Dendritic cell treated with granulocyte-macrophage colony-stimulating factor and Interleukin-4, amounts not matched to agents 40 ng/mL and 50 ng/mL, for 4 days (primary cell): ENCODE results near the gene PTER.
A peak's percentile ranks its signal among the peaks of the same experiment; 100 is the strongest.

Experiments
- H3K27ac Mint-ChIP-seq: one replicate; pipeline ENCODE4 v1.8.0; 2022; ENCODE audit warnings: mild to moderate bottlenecking, mixed read lengths
- H3K27me3 Mint-ChIP-seq: one replicate; pipeline ENCODE4 v1.8.0; 2022; ENCODE audit warnings: mild to moderate bottlenecking, mixed read lengths
- H3K36me3 Mint-ChIP-seq: one replicate; pipeline ENCODE4 v1.8.0; 2022; ENCODE audit warnings: low read depth, mixed read lengths
- H3K4me1 Mint-ChIP-seq: one replicate; pipeline ENCODE4 v1.8.0; 2022; ENCODE audit warnings: low read depth, mixed read lengths
- H3K4me3 Mint-ChIP-seq: one replicate; pipeline ENCODE4 v1.8.0; 2022; ENCODE audit warnings: mild to moderate bottlenecking, moderate library complexity, mixed read lengths
- H3K9me3 Mint-ChIP-seq: one replicate; pipeline ENCODE4 v1.8.0; 2022; ENCODE audit warnings: mixed read lengths
- intact Hi-C: fragments of 100-400 bp; cut with micrococcal nuclease; formaldehyde crosslinking; loops from one replicate; pipeline ENCODE4 v1.15.0; 2022

The PTER gene, protein sequence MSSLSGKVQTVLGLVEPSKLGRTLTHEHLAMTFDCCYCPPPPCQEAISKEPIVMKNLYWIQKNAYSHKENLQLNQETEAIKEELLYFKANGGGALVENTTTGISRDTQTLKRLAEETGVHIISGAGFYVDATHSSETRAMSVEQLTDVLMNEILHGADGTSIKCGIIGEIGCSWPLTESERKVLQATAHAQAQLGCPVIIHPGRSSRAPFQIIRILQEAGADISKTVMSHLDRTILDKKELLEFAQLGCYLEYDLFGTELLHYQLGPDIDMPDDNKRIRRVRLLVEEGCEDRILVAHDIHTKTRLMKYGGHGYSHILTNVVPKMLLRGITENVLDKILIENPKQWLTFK

DNA sequence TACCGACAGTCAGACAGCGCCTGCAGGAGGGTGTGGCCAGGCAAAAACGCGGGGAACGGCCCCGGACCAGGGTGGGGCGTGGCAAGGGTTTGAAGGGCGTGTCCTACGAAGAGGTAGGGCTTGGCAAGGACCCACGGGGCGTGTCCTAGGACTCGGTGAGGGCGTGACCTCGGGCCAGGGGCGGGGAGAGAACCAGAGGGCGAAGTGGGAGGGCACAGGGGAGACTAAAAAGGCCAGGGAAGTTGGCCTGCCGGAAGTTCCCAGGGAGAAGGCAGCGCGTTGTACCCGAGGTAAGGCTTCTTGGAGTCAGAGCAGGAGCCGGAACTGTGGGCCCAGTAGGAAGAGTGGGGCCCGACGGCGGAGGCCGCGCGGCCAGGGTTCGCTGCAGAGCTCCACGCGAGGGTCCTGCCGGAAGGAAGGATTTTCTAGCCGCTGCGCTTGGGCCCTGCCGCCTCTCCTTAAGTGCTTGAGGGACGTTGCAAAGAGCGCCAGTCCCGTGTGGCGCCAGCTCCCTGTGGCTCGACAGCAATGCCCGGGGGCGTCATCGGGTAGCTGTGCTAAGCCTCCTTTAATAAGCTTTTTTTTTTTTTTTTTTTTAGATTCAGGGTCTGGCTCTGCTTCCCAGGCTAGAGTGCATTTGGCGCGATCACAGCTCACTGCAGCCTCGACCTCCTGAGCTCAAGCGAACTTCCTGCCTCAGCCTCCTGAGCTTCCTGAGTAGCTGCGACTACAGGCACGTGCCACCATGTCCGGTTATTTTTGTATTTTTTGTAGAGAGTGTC, at the start of gene PTER:
PTER (plus strand) TSS at position 253 of the 782 bp plus-strand sequence. CDS start 47,375 bp downstream, outside the sequence.
- peaks cover 37% of the 10 kb centered on the region for H3K4me1 Mint-ChIP-seq
- peaks cover 9% of the 10 kb centered on the region for H3K27me3 Mint-ChIP-seq
- no peaks in the 10 kb centered on the region for H3K9me3 Mint-ChIP-seq
- peak within 1 kb of the TSS; percentile 94 for H3K27ac Mint-ChIP-seq
- intact Hi-C loops: loop anchor here (1.0 to 5.0 kb wide), 2 partner anchors 380 to 580 kb away; partner anchors contain the start of gene RSU1
- H3K4me3 Mint-ChIP-seq: peak within 1 kb of the TSS; percentile 85
- peaks cover 22% of the 10 kb centered on the region for H3K36me3 Mint-ChIP-seq

DNA sequence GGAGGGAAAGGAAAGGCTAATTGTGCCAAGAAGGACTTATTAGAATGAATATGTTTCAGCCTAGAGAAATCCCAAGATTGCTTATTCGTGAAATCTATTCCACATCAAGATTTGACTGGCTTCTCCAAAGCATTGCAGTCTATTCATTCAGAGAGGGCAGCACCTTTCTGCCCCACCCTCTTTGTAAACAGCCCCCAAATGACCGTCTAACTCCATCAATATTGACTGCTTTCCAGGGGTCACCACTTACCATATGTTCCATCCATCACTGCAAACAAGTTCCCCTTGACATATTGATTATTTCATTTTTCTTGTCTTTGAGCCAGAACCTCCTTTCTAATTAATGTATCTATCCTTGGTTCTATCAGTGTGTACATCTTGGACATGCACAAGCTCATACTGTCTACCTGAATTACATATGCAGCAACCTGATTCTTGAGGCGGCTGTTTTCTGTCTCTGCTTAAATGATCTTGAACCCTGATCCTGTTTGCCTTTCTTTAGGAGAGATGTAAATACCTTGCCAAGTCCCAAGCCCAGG, 44.2 kb upstream of the PTER start:
- Mint-ChIP-seq H3K27me3 (no peaks in the 10 kb centered on the region), H3K4me1 (no peaks in the 10 kb centered on the region), H3K36me3 (no peaks in the 10 kb centered on the region), H3K9me3 (no peaks in the 10 kb centered on the region), H3K4me3 (no peak overlapping the region), H3K27ac (no peak overlapping the region)
- intact Hi-C loops: no loop called here

DNA sequence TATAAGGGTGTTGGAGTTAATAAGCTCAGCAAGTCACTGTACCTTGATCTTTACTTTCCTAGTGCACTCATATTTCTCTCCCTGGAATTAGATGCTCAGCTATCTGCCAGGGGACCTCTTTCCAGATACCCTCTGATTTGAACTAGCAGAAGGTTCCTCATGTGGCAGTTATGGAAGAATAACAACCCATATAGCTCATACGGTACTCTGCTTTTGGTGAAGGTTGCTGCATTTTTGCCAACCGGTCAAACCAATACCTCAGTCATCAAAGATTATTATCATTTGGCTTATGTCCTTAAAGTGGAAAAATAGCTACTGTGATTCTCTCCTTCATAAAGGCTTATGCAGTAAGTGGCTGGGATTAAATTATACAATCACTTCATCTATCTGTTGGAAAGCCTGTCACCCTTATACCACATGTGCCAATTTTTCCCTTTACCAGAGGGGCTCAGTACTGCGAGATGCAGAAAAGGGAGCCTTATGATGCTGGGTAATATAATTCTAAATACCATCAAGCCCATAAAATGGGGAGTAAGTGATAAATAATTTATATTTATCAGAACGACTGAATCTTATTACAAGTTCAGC, 43.4 kb upstream of the PTER start:
- no peaks in the 10 kb centered on the region for H3K27me3 Mint-ChIP-seq
- no peak overlapping the region for H3K27ac Mint-ChIP-seq
- H3K4me1 Mint-ChIP-seq: no peaks in the 10 kb centered on the region
- no peaks in the 10 kb centered on the region for H3K9me3 Mint-ChIP-seq
- intact Hi-C loops: no loop called here
- no peaks in the 10 kb centered on the region for H3K36me3 Mint-ChIP-seq
- H3K4me3 Mint-ChIP-seq: no peak overlapping the region

DNA sequence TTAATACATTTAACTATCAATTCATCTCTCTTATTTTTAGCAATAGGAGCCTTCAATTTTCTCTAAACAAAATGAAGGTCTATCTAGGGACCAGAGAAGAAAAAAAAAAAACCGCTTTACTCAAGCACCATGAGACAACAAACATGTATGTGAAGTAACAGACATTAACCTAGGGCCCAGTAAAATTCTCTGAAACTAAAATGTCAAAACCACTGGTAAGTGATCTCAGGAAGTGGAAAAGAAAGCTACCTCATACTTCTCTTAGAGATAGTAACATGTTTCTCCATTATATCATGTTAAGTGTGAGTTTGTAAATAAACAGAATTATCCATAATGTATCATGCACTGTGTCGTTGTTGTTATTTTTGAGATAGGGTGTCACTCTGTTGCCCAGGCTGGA, 35.4 kb upstream of the PTER start:
- H3K27ac Mint-ChIP-seq: no peak overlapping the region
- no peaks in the 10 kb centered on the region for H3K4me1 Mint-ChIP-seq
- H3K9me3 Mint-ChIP-seq: no peaks in the 10 kb centered on the region
- H3K4me3 Mint-ChIP-seq: no peak overlapping the region
- intact Hi-C loops: no loop called here
- no peaks in the 10 kb centered on the region for H3K27me3 Mint-ChIP-seq
- no peaks in the 10 kb centered on the region for H3K36me3 Mint-ChIP-seq

DNA sequence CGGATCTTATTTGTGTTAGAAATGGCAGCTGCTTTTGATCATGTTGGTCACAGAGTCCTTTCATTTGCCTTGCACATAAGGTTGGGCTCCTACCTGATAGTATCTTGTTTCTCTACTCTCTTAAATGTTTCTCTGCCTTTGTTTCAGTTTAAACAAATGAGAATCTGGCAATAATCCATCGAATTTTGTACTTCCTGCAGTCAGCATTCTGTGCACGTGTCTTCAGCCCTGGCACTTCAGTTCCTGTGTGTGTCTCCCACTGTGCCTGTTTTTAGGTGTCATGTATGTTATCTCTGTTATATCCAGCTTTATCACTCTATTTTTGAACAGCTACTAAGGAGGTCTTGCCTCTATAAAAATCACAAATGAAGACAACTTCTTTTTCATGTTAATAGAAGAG, 28.4 kb upstream of the PTER start:
- Mint-ChIP-seq H3K36me3 (no peaks in the 10 kb centered on the region), H3K27me3 (peaks cover 1% of the 10 kb centered on the region)

DNA sequence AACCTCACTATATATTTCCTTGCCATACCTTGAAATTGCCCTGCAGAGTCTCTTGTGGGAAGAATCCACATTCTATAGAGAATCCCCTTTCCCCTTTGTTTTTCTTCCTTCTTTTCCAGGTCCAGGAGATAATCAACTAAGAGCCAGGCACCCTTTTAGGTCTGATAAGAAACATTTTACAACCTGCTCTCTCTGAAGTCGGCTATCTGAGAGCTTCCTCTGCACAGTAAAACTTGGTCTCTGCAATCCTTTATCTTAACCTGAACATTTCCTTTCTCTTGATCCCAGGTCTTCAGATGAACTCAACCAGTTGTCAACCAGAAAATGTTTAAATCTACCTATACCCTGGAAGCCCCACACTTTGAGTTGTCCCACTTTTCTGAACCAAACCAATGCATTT, 19.5 kb upstream of the PTER start:
- no peak overlapping the region for H3K4me3 Mint-ChIP-seq
- H3K36me3 Mint-ChIP-seq: no peaks in the 10 kb centered on the region
- intact Hi-C loops: no loop called here
- H3K27me3 Mint-ChIP-seq: peaks cover 4% of the 10 kb centered on the region
- H3K9me3 Mint-ChIP-seq: no peaks in the 10 kb centered on the region
- no peaks in the 10 kb centered on the region for H3K4me1 Mint-ChIP-seq
- no peak overlapping the region for H3K27ac Mint-ChIP-seq

More for the DNA sequence above, 28.4 kb upstream of the PTER start:
- Mint-ChIP-seq H3K9me3 (no peaks in the 10 kb centered on the region), H3K4me1 (no peaks in the 10 kb centered on the region), H3K27ac (no peak overlapping the region), H3K4me3 (no peak overlapping the region)
- intact Hi-C loops: no loop called here

DNA sequence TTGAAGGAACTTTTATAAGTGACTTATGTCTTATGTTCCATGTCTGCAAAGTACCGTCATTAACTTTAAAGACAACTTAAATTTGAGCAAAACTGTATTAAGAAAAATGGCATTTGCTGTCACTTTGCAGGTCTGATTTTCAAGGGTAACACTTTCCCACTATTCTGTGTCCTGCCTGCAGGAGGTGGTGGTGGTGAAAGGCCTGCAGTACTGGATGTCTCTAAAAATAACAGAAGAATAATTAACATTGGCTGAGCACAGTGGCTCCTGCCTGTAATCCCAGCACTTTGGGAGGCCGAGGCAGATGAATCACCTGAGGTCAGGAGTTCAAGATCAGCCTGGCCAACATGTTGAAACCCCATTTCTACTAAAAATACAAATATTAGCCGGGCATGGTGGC, 13.2 kb upstream of the PTER start:
- Mint-ChIP-seq H3K9me3 (no peaks in the 10 kb centered on the region), H3K4me3 (no peak overlapping the region), H3K27me3 (peaks cover 3% of the 10 kb centered on the region), H3K36me3 (no peaks in the 10 kb centered on the region), H3K27ac (no peak overlapping the region), H3K4me1 (no peaks in the 10 kb centered on the region)
- intact Hi-C loops: no loop called here

DNA sequence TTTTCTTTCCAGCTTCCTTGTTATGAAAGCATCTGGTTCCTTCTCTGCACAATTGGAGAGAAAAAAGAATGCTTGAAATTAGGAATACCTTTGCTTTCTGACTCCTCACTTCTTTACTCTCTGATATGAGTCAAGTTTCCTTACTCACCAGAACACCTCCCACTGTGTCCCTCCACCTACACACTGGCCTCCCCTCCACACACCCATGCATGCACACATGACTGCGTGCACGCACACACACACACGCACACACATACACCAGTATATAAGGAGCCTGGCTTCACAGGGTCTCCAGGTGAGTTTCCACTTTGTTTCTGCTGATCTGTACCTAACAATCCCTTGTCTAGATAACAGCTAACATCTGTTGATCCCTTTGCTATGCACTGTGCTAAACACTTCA, 11.4 kb upstream of the PTER start:
- Mint-ChIP-seq H3K36me3 (no peaks in the 10 kb centered on the region), H3K27me3 (peaks cover 3% of the 10 kb centered on the region), H3K4me3 (no peak overlapping the region), H3K4me1 (no peaks in the 10 kb centered on the region), H3K27ac (no peak overlapping the region), H3K9me3 (no peaks in the 10 kb centered on the region)
- intact Hi-C loops: no loop called here

DNA sequence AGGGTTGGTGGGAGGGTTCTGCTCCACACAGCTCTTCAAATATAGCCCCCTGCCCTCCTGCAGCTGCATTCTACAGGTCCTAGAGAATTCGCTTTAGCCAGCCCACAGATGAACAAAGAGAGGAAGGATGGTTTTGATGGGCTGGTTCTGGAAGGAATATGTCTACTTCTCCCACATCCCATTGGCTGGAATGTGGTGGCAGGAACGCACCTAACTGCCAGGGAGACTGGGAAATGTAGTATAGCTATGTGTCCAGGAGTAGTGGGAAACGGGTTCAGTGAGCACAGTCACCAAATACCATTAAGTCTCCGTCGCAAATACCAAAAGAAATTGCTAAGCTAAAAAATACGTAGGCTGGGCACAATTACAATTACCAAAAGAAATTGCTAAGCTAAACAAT, 7.3 kb upstream of the PTER start:
- intact Hi-C loops: no loop called here
- Mint-ChIP-seq H3K27ac (no peak overlapping the region), H3K4me1 (no peaks in the 10 kb centered on the region), H3K9me3 (no peaks in the 10 kb centered on the region), H3K36me3 (no peaks in the 10 kb centered on the region), H3K27me3 (peaks cover 9% of the 10 kb centered on the region), H3K4me3 (no peak overlapping the region)

DNA sequence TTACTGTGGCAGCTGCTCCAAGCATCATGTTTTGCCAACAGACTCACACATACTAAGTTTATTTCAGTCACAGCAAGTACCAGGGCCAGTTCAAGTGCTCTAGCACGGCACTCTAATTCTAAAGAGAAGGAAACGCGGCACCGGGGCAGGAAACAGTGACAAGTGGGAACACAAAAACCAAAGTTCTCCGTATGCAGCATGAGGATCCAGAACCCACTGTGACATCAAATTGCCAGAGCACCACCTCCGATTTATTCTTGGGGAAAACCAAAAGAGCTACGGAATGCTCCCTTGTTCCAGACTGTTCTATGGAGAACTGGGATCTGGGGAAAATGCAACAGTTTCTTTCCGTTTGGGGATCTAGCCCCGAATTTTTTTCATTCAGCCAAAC, 448 bp upstream of the PTER start:
- Mint-ChIP-seq H3K27me3 (peaks cover 10% of the 10 kb centered on the region), H3K4me1 (peaks cover 37% of the 10 kb centered on the region), H3K27ac (peak overlapping the region; percentile 94), H3K9me3 (no peaks in the 10 kb centered on the region), H3K4me3 (peak overlapping the region; percentile 85), H3K36me3 (peaks cover 22% of the 10 kb centered on the region)
- intact Hi-C loops: loop anchor here (1.0 to 5.0 kb wide), 2 partner anchors 381 to 579 kb away; partner anchors contain the start of gene RSU1

DNA sequence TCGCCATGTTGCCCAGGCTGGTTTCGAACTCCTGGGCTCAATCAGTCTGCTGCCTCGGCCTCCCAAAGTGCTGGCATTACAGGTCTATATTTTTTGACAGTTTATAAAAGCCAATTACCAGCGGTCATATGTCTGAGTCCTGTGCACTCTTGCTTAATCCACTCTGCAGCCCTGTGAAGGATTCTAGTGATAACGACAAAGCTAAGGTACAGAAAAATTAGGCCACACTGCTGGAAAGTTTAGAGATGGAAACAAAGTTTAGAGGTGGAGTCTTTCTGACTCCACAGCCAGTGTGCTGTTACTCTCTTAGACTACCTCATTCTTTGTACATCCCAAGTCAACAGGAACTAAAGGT, 707 bp downstream of the PTER start:
- H3K9me3 Mint-ChIP-seq: no peaks in the 10 kb centered on the region
- intact Hi-C loops: loop anchor here (5.0 kb wide), 1 partner anchor 580 kb away; no protein-coding TSS in a partner anchor
- H3K27me3 Mint-ChIP-seq: peaks cover 9% of the 10 kb centered on the region
- H3K4me1 Mint-ChIP-seq: peaks cover 37% of the 10 kb centered on the region
- peak overlapping the region; percentile 94 for H3K27ac Mint-ChIP-seq
- H3K36me3 Mint-ChIP-seq: peaks cover 24% of the 10 kb centered on the region
- H3K4me3 Mint-ChIP-seq: peak overlapping the region; percentile 85

DNA sequence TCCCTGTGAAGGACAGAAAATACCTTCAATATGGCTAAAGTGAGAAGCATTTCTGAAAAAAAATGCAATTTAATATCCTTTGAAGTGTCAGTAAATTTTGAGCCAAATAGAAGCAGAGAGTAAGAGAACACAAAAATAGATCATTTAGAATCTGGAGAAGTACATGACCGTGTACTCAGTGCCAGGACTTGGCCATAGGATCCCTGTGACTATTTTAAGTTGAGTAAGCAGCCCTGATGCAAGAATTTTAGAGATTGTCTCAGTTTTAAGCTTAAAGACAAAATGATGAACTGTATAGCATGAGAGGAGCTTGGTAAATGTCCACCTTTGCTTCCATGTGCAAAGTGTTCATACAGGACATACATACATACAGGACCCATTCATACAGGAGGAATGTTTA, 2.5 kb downstream of the PTER start:
- H3K36me3 Mint-ChIP-seq: peaks cover 31% of the 10 kb centered on the region
- no peak overlapping the region for H3K27ac Mint-ChIP-seq
- H3K4me3 Mint-ChIP-seq: no peak overlapping the region
- peaks cover 2% of the 10 kb centered on the region for H3K27me3 Mint-ChIP-seq
- intact Hi-C loops: loop anchor here (5.0 kb wide), 1 partner anchor 582 kb away; no protein-coding TSS in a partner anchor
- H3K4me1 Mint-ChIP-seq: peaks cover 37% of the 10 kb centered on the region
- H3K9me3 Mint-ChIP-seq: no peaks in the 10 kb centered on the region

DNA sequence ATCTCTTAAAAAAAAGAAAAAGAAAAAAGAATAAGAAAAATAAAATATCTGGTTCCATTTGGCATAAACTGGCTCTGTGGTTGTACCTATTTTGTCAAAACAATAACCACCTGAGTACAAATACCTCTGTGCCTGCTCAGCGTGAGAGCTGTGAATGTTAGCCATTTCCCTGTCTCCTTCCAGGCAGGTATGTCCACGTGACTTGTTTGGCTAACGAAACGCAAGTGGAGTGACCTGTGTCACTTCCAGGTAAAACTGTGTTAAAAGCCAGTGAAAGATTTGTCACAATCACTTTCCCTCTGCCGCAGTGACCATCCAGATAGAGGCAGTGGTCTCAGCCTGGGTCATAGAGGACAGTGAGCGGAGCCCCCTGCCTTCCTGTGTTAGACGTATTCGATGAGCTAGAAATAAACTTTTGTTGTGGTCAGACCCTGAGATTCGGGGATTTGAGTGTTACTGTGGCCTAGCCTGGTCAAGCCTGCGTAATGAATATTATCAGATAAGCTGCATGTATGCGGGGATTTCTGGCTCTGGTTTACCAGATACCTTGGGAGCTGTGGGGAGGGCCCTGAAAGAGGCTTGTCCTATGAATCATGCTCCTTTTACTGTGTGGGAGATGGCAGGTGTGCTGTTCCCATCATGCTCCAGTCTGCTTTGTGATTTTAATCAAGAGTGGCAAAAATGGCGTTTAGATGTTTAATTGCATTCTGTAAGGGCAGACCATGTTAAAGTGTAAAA, 3.8 kb downstream of the PTER start:
- intact Hi-C loops: no loop called here
- H3K4me1 Mint-ChIP-seq: peaks cover 37% of the 10 kb centered on the region
- no peaks in the 10 kb centered on the region for H3K9me3 Mint-ChIP-seq

More for the DNA sequence above, 3.8 kb downstream of the PTER start:
- H3K4me3 Mint-ChIP-seq: no peak overlapping the region
- no peak overlapping the region for H3K27ac Mint-ChIP-seq
- peaks cover 39% of the 10 kb centered on the region for H3K36me3 Mint-ChIP-seq
- peaks cover under 1% of the 10 kb centered on the region for H3K27me3 Mint-ChIP-seq
